ENCODE data around the gene EYA2.

GRCh38 chr20:46940616-46941015, 46.0 kb downstream of the EYA2 start:
- TF ChIP-seq SUZ12 (IDR thresholded peaks at IDR 0.05; ENCODE audit: extremely low read depth, insufficient read depth, insufficient read length) (no peak), YY1 (IDR thresholded peaks at IDR 0.05; ENCODE audit: insufficient read depth, insufficient read length) (no peak)
